ENCODE measurements around the gene TIMM23.

- TF ChIP-seq GATA2 (IDR thresholded peaks at IDR 0.05; ENCODE audit: low read depth, low read length) (no peak), GATA3 (IDR thresholded peaks at IDR 0.05; ENCODE audit: low read depth, low read length) (no peak)
Measured at GRCh38 chr10:46022978-46023702, 50.9 kb downstream of the TIMM23 start.

All from SH-SY5Y (cell line).